Activated T-cell treated with anti-CD3 and anti-CD28 coated beads, Interleukin-2, amount 50 U/mL, for 72 hours (primary cell): Measurements from ENCODE around the gene GRID2. TPM values are rescaled to one million over a fixed set of nuclear protein-coding genes. Genes with fewer than 3 reads are reported as not detected.

ENCODE experiments used
- ATAC-seq, 2 donors: fragments of 150-1000 bp; cut with Tn5 transposase; replicated peaks in 1 of 2; 2 replicates each; pipeline ENCODE4 v1.10.0; 2021; ENCODE audit warnings: moderate library complexity in 2 of 2, mild to moderate bottlenecking in 1 of 2
- DNase-seq, 2 donors: peaks; one replicate each; pipeline ENCODE4 v3.0.0; 2021 to 2022; ENCODE audit warnings: mixed read lengths in 1 of 2
- H3K27ac Mint-ChIP-seq: one replicate; pipeline ENCODE4 v1.8.0; 2022; ENCODE audit warnings: mild to moderate bottlenecking, moderate library complexity, mixed read lengths
- H3K27me3 Mint-ChIP-seq: one replicate; pipeline ENCODE4 v1.8.0; 2022; ENCODE audit warnings: low read depth, mixed read lengths
- H3K36me3 Mint-ChIP-seq, 2 donors: one replicate each; pipeline ENCODE4 v1.8.0; 2022; ENCODE audit warnings: mixed read lengths in 2 of 2, mild to moderate bottlenecking in 1 of 2; ENCODE audit not compliant: insufficient read depth in 2 of 2
- H3K4me1 Mint-ChIP-seq: one replicate; pipeline ENCODE4 v1.8.0; 2022; ENCODE audit warnings: low read depth, mixed read lengths
- H3K4me3 Mint-ChIP-seq, 2 donors: one replicate each; pipeline ENCODE4 v1.8.0; 2022; ENCODE audit warnings: mild to moderate bottlenecking in 2 of 2, mixed read lengths in 2 of 2, moderate library complexity in 2 of 2
- H3K9me3 Mint-ChIP-seq, 2 donors: one replicate each; pipeline ENCODE4 v1.8.0; 2022; ENCODE audit warnings: mixed read lengths in 2 of 2
- total RNA-seq, 2 donors: library from RNA; stranded (reverse); gene quantifications; one replicate each; pipeline ENCODE4 v1.2.3, GENCODE V29; 2022

GRID2 gene
- total RNA-seq, 2 donors from 2014 or later, result not detected

DNA sequence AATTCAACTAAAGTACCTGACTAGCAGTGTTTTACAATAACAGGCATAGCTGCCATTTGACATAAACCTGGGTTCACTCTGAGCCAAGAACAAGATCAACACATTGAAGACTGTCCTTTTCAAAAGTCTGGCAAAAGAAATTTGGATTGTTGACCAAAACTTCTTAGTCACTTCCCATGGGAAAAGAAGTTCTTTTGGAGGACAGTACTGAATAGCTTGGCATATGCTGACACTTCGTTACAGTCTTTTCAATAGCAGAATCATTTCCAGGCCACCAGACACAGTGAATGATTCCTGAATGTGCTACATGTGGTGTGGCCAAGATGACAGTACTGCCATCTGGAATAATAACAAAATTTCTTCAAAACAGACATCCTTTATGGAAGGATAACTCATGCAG, 560.3 kb downstream of the GRID2 start:
- ATAC-seq, result no peak
- H3K4me3 Mint-ChIP-seq, result no peak overlapping the region
- H3K4me1 Mint-ChIP-seq, result no peaks in the 10 kb centered on the region
- no peaks in the 10 kb centered on the region for H3K27me3 Mint-ChIP-seq
- H3K9me3 Mint-ChIP-seq, result peaks cover 4 to 7% of the 10 kb centered on the region in 2 donors
- peaks cover 0 to 1% of the 10 kb centered on the region in 2 donors for H3K36me3 Mint-ChIP-seq
- no peak for DNase-seq
- H3K27ac Mint-ChIP-seq, result no peak overlapping the region

DNA sequence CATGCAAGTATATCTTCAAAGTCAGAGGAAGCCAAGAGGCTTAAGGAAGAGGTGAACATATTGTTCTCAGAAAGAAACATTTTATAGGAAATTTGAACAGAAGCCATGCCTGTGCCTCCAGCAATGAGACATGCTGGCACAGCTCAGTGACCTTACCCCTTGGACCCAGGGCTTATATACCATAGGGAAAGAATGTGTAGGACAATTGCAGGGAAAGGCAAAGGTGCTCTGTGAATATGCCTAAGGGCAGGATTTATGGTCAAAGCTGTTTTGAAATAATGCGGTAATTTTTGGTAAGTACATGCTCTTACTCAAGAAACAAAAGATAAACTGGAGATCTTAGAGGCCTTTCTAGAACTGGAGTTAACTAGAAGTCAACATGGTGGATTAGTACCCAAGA, 568.8 kb downstream of the GRID2 start:
- Mint-ChIP-seq H3K27ac (no peak overlapping the region), H3K4me1 (no peaks in the 10 kb centered on the region), H3K36me3 (peaks cover 0 to 1% of the 10 kb centered on the region in 2 donors), H3K27me3 (no peaks in the 10 kb centered on the region), H3K4me3 (no peak overlapping the region), H3K9me3 (peaks cover 0 to 6% of the 10 kb centered on the region in 2 donors)
- ATAC-seq (no peak), DNase-seq (no peak)

DNA sequence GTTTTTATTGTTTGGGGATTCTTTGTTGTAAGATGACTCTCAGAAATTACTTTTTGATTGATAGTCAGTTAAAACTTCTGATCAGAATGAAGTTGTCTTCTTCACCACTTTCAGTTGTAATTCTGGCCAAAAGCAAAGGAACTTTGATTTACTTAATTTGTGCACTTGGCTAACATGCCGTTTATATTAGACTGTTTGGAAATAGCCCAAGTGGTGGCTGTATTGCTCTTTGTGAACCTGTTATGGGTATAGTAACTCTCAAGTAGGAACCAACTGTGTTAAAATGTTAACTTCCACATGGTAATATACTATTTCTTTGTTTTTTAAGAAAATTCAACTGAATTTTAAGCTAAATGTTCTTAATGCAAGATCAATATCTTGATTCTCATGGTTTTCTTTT, 581.9 kb downstream of the GRID2 start:
- Mint-ChIP-seq H3K9me3 (peaks cover 1 to 7% of the 10 kb centered on the region in 2 donors), H3K36me3 (no peaks in the 10 kb centered on the region), H3K4me3 (no peak overlapping the region), H3K27ac (no peak overlapping the region), H3K4me1 (no peaks in the 10 kb centered on the region), H3K27me3 (no peaks in the 10 kb centered on the region)
- DNase-seq, result no peak
- no peak for ATAC-seq

DNA sequence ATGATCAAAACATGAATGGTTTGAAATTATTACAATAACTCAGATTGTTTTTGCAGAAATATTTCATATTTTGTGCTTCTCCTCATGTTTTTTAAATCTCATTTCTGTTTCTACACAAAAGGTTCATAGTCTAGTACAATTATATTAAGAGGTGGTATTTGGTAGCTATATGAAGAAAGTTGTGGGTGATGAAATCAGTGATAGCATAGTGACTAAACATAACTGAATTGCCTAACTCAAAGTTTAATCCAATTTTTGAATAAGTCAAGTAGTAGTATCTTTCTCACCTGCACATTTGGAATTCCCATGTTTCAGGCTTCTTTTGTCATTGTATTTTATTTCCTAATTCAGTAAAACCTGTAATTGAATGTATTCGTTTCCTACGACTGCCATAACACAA, 648.7 kb downstream of the GRID2 start:
- H3K27me3 Mint-ChIP-seq, result no peaks in the 10 kb centered on the region
- H3K36me3 Mint-ChIP-seq, result no peaks in the 10 kb centered on the region
- H3K4me3 Mint-ChIP-seq, result no peak overlapping the region
- no peak overlapping the region for H3K27ac Mint-ChIP-seq
- no peaks in the 10 kb centered on the region for H3K4me1 Mint-ChIP-seq
- no peak for ATAC-seq
- peaks cover 6 to 8% of the 10 kb centered on the region in 2 donors for H3K9me3 Mint-ChIP-seq
- DNase-seq, result no peak

DNA sequence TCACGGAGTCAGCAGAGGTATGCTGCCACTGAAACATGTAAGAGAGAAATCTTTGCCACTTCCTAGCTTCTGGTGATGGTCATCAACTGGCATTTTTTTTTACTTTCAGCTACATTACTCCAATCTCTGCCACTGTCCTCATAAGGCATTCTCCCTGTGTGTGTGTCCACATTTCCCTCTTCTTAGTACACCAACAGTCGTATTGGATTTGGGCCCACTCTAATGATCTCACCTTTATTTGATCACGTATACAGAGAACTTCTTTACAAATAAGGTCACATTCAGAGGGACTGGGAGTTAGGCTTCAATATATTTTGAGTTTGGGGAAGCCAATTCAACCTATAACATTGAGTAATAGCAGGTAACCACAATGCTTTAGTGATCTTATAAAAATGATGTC, 649.1 kb downstream of the GRID2 start:
- DNase-seq (no peak), ATAC-seq (no peak)
- Mint-ChIP-seq H3K4me3 (no peak overlapping the region), H3K9me3 (peaks cover 6 to 8% of the 10 kb centered on the region in 2 donors), H3K27me3 (no peaks in the 10 kb centered on the region), H3K4me1 (no peaks in the 10 kb centered on the region), H3K27ac (no peak overlapping the region), H3K36me3 (no peaks in the 10 kb centered on the region)

DNA sequence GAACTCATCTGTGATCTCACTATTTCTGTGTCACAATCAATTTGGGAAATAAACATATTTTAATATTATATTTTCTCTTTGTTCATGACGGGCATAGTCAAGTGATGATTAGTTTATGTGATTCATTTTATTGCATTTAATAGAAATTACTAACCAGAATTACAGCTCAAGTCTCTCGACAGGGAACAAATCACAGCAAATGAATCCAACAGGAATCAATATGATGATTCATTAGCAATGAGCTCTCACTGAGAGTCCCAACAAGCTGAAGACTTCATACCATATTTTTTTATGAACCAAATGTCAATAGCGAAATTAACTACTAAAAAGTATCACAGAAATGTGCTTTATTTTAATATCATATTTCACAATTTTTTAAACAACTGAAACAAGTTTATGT, 649.7 kb downstream of the GRID2 start:
- no peaks in the 10 kb centered on the region for H3K27me3 Mint-ChIP-seq
- H3K36me3 Mint-ChIP-seq, result no peaks in the 10 kb centered on the region
- no peak for DNase-seq
- H3K4me3 Mint-ChIP-seq, result no peak overlapping the region
- peaks cover 6 to 8% of the 10 kb centered on the region in 2 donors for H3K9me3 Mint-ChIP-seq
- no peaks in the 10 kb centered on the region for H3K4me1 Mint-ChIP-seq
- no peak overlapping the region for H3K27ac Mint-ChIP-seq
- no peak for ATAC-seq

DNA sequence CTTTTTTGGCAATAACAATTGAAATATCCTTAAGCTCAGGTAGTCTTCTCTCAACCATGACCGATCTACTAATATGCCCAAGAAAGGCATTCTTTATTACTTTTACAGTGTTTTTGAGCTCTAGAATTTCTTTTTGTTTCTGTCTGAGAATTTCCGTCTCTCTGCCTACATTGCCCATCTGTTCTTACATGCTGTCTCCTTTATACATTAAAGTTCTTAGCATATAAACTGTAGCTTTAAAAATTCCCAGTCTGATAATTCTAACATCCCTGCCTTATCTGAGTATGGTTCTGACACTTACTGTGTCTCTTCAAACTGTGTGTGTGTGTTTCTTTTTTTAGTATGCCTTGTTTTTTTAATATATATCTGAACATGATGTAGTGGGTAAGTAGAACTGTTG, 658.1 kb downstream of the GRID2 start:
- no peaks in the 10 kb centered on the region for H3K27me3 Mint-ChIP-seq
- ATAC-seq (no peak), DNase-seq (no peak)
- H3K4me3 Mint-ChIP-seq, result no peak overlapping the region
- H3K9me3 Mint-ChIP-seq, result peaks cover 6 to 7% of the 10 kb centered on the region in 2 donors
- H3K27ac Mint-ChIP-seq, result no peak overlapping the region
- H3K4me1 Mint-ChIP-seq, result no peaks in the 10 kb centered on the region
- peaks cover 0 to 2% of the 10 kb centered on the region in 2 donors for H3K36me3 Mint-ChIP-seq

DNA sequence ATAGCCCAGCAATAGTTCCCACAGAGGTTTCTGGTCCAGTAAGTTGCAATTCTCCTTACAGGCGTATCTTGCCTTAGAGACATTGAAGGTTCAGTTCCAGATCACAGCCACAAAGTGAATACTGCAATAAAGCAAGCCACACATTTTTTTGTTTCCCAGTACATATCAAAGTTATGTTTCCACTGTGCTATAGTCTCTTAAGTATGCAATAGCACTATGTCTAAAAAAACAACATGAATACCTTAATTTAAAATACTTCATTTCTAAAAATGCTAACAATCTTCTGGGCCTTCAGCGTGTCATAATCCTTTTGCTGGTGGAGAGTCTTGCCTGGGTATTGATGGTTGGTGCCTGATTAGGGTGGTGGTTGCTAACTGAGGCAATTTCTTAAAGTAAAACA, 659.1 kb downstream of the GRID2 start:
- DNase-seq, result no peak
- Mint-ChIP-seq H3K27me3 (no peaks in the 10 kb centered on the region), H3K9me3 (peaks cover 3 to 6% of the 10 kb centered on the region in 2 donors), H3K36me3 (peaks cover 0 to 2% of the 10 kb centered on the region in 2 donors), H3K4me3 (no peak overlapping the region), H3K27ac (no peak overlapping the region), H3K4me1 (no peaks in the 10 kb centered on the region)
- no peak for ATAC-seq

DNA sequence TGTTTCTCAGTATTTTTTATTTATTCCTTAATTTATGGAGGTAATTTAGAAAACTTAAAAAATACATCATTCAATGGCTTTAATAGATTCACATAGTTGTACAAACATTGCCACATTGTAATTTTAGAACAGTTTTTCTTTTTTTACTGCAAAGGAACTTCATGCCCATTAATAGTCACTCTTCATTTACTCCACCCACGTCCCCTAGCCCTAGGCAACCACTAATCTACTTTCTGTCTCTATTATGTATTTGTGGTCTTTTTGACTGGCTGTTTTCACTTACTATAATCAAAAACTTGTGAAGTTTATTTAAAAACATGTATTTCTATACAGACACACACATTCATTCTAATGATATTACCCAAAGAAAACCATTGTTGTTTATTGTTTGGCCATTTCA, 664.8 kb downstream of the GRID2 start:
- H3K4me1 Mint-ChIP-seq, result no peaks in the 10 kb centered on the region
- H3K4me3 Mint-ChIP-seq, result no peak overlapping the region
- H3K9me3 Mint-ChIP-seq, result peaks cover 0 to under 1% of the 10 kb centered on the region in 2 donors
- H3K36me3 Mint-ChIP-seq, result no peaks in the 10 kb centered on the region
- no peak overlapping the region for H3K27ac Mint-ChIP-seq
- DNase-seq (no peak), ATAC-seq (no peak)
- H3K27me3 Mint-ChIP-seq, result no peaks in the 10 kb centered on the region

DNA sequence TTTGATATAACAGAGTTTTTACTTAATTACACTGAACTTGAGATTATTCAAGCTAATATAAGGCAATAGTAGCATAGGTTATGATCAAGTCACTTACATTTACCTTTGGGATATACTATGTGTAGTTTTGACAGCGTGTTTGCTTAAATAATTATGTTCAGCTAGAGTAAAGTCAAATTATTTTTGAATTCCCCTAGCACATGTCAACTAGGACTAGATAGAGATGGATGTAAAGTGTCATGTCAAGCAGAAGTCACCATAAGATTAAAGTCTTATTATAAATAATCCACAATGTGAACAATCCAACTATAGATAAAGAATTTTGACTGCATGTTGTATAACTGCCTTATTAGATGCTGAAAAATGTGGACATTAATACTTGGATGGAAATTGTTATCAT, 665.2 kb downstream of the GRID2 start:
- no peak for DNase-seq
- no peak overlapping the region for H3K4me3 Mint-ChIP-seq
- peaks cover 0 to 1% of the 10 kb centered on the region in 2 donors for H3K36me3 Mint-ChIP-seq
- H3K9me3 Mint-ChIP-seq, result peaks cover 0 to 3% of the 10 kb centered on the region in 2 donors
- ATAC-seq, result no peak
- H3K27me3 Mint-ChIP-seq, result no peaks in the 10 kb centered on the region
- no peak overlapping the region for H3K27ac Mint-ChIP-seq
- H3K4me1 Mint-ChIP-seq, result no peaks in the 10 kb centered on the region

DNA sequence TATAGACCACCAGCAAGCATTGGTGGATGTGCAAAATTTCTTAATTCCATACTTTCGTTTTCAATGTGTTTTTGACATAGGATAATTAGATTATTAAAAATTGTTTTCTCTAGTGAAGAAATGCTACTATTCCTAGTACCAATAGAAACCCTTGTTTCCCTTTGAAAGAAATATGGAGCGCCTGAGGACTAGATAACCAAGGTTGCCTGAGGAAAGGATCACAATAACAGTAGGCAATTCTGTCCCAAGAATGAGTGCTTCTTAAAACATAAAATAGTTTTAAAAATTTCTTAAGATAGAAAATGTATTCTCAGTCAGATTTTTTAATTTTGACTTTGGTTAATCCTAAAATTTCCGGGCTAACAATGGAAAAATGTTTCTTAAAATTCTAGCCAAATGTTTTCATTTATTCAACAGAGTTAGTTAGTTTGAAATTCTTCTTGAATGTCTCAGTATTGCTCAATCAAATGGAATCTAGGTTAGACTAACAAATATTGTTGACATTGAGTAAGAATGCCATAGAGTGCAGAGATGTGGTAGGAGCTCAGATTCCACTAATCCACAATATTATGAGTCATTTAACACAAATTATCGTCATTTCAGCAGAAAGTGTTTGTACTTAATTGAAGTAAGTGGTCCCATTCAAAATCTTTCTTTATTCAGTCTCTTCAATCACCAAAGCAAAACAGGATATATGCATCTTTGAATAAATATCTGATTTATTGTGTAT, 666.0 kb downstream of the GRID2 start:
- Mint-ChIP-seq H3K27me3 (no peaks in the 10 kb centered on the region), H3K4me3 (no peak overlapping the region), H3K27ac (no peak overlapping the region), H3K36me3 (peaks cover 0 to 1% of the 10 kb centered on the region in 2 donors), H3K9me3 (peaks cover 0 to 3% of the 10 kb centered on the region in 2 donors), H3K4me1 (no peaks in the 10 kb centered on the region)
- DNase-seq, result no peak
- ATAC-seq, result no peak

DNA sequence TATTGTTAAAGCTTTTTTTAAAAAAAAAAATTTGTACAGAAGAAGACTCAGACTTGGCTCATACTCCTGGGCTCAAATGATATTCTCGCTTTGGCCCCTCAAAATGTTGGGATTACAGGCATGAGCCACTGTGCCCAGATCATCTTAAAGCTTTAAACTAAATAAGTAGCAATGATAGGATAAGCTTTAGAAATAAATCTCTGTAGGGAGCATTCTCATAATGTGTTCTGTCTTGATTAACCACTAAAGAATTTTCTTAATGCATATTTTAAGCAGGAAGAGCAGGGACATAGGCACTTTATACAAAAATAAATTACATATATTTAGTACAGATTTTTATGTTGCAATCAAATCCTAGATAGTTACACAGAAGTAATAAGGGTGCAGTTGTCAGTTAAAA, 667.2 kb downstream of the GRID2 start:
- peaks cover 0 to 1% of the 10 kb centered on the region in 2 donors for H3K36me3 Mint-ChIP-seq

DNA sequence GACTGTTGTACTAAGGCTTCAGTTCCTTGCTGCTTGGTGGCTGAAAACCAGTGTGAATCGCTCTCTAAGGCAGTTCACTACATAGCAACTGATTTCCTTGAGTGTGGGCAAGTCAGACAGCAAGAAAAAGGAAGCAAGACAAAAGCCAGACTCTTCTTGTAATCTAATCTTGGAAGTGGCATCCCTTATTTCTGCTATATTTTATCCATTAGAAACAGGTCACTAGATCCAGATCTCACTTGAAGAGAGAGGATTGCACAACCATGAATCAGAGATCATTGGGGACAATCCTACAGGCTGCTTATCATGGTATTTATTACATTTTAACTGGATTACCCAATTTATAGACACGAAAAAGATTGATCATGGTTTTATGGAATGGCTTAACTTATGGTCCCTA, 684.5 kb downstream of the GRID2 start:
- Mint-ChIP-seq H3K36me3 (no peaks in the 10 kb centered on the region), H3K9me3 (peaks cover 0 to 2% of the 10 kb centered on the region in 2 donors), H3K27me3 (no peaks in the 10 kb centered on the region), H3K4me1 (no peaks in the 10 kb centered on the region), H3K4me3 (no peak overlapping the region), H3K27ac (no peak overlapping the region)
- DNase-seq, result no peak
- no peak for ATAC-seq

More for the DNA sequence above, 667.2 kb downstream of the GRID2 start:
- H3K9me3 Mint-ChIP-seq, result peaks cover 0 to 3% of the 10 kb centered on the region in 2 donors
- H3K4me1 Mint-ChIP-seq, result no peaks in the 10 kb centered on the region
- no peak overlapping the region for H3K27ac Mint-ChIP-seq
- no peak for ATAC-seq
- DNase-seq, result no peak
- H3K27me3 Mint-ChIP-seq, result no peaks in the 10 kb centered on the region
- H3K4me3 Mint-ChIP-seq, result no peak overlapping the region

DNA sequence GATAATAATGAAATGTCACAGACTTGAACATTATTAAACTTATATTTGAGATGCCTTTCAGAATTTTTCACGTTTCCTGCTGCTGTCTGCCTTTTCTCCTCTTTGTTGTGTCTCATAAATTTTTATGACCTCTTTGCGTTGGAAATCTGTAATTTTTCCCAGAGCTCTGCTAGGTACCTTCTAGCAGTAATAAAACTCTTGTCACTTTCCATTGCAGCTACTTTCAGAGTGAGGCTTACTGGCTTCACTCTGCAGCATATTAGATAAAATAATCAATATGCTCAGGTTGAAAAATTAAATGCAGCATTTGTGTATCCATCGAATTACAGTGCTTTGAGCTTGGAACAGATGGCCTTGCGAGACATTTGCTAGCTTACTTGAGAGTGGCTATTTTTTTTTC, 689.0 kb downstream of the GRID2 start:
- ATAC-seq, result no peak
- Mint-ChIP-seq H3K27me3 (no peaks in the 10 kb centered on the region), H3K27ac (no peak overlapping the region), H3K4me1 (no peaks in the 10 kb centered on the region), H3K9me3 (peaks cover 0 to 5% of the 10 kb centered on the region in 2 donors), H3K36me3 (no peaks in the 10 kb centered on the region), H3K4me3 (no peak overlapping the region)
- DNase-seq, result no peak
